VCaP (cell line): ENCODE measurements around the gene TBXT.

Experiments used
- H3K27ac ChIP-seq: fragments of 450-650 bp; 2 replicates; pipeline ENCODE4 v1.5.1; 2017
- TF ChIP-seq, protein P1 (sequence below): fragments of 450-650 bp; conservative IDR thresholded peaks from 2 replicates; pipeline ENCODE4 v1.5.1; 2017; ENCODE audit warnings: mild to moderate bottlenecking, moderate library complexity

TBXT gene

DNA sequence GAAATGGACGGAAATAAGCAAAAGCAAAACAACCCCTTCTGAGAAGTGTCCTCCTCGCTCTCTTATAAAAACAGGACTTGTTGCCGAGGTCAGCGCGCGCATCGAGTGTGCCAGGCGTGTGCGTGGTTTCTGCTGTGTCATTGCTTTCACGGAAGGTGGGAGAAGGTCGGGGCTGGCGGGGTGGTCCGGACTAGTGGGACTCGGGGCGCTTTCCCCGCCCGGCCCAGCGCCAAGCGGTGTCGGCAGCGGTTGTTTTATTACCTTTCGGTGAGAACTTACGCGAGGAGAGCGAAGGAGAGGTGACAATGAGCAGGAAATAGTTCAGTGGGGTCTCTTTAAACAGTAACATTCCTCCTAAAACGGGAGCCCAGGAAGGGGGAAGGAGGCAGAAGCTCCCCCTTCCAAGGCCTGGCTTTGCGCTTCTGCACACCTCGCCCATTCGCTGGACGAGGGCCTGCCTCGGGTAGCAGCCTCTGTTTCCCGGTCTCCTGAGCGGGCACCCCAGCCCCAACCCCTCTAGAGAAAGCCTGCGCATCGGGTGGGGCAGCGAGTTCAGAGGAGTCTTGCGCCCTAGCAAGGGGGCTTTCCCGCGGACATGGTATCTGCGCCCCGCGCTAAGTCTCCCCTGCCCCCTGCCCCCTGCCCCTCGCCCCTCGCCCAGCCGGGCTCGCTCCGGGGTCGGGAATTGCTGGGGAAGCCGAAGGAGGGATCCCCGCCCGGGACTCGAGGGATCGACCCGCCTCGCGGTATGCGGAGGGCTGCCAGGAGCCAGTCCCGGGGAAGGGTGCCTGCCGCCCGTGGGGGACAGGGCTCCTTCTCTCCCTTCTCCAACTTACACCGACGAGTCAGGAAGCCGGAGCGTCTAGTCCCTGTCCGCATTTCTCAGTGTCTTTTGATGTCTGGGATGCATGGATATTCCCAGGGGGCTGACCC, 1.2 kb upstream of the TBXT start:
- no peak overlapping the region for H3K27ac ChIP-seq
- TF ChIP-seq, protein P1, sequence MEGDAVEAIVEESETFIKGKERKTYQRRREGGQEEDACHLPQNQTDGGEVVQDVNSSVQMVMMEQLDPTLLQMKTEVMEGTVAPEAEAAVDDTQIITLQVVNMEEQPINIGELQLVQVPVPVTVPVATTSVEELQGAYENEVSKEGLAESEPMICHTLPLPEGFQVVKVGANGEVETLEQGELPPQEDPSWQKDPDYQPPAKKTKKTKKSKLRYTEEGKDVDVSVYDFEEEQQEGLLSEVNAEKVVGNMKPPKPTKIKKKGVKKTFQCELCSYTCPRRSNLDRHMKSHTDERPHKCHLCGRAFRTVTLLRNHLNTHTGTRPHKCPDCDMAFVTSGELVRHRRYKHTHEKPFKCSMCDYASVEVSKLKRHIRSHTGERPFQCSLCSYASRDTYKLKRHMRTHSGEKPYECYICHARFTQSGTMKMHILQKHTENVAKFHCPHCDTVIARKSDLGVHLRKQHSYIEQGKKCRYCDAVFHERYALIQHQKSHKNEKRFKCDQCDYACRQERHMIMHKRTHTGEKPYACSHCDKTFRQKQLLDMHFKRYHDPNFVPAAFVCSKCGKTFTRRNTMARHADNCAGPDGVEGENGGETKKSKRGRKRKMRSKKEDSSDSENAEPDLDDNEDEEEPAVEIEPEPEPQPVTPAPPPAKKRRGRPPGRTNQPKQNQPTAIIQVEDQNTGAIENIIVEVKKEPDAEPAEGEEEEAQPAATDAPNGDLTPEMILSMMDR: no peak

- no peak overlapping the region for H3K27ac ChIP-seq
- TF ChIP-seq, protein P1: no peak
Observed at GRCh38 chr6:166167258-166167731, 356 bp downstream of the TBXT start.

DNA sequence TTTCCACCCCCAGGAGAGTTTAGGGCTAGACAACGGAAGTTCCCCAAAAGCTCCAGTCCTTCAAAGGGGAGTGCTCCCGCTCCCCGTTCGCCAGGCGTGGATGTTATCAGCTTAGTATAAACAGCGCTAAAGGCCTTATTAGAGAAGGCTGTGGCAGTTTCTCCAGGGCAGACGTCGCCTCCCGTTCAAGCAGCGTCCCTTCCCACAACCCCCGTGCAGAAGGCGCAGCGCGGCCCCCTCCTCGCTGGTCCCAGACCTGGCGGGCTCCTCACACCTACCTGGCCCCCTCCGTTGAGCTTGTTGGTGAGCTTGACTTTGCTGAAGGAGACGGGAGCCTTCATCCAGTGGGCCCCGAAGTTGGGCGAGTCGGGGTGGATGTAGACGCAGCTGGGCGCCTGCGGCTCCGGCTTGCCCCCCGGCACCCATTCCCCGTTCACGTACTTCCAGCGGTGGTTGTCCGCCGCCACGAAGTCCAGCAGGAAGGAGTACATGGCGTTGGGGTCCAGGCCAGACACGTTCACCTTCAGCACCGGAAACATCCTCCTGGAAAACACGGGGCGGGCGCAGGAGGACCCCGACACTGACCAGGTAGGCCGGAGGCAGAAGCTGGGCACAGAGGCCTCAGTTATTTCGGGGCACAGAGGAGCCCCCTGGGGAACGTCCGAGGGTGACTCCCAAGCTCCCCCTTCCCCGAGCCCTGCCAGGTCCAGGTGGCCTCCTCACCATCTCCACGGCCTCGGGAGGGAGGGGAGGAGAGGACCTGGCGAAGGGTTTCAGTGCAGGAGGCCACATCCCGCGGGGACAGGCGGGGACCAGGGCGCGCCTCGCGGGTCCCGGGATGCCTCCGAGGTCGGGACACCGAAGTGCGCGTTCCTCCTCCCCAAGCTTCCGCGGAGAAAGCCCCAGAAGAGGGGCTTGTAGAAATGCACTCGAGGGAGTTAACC, 1.1 kb downstream of the TBXT start:
- TF ChIP-seq, protein P1: no peak
- no peak overlapping the region for H3K27ac ChIP-seq

GRCh38 chr6:166165558-166166313, 1.9 kb downstream of the TBXT start:
- H3K27ac ChIP-seq: no peak overlapping the region

DNA sequence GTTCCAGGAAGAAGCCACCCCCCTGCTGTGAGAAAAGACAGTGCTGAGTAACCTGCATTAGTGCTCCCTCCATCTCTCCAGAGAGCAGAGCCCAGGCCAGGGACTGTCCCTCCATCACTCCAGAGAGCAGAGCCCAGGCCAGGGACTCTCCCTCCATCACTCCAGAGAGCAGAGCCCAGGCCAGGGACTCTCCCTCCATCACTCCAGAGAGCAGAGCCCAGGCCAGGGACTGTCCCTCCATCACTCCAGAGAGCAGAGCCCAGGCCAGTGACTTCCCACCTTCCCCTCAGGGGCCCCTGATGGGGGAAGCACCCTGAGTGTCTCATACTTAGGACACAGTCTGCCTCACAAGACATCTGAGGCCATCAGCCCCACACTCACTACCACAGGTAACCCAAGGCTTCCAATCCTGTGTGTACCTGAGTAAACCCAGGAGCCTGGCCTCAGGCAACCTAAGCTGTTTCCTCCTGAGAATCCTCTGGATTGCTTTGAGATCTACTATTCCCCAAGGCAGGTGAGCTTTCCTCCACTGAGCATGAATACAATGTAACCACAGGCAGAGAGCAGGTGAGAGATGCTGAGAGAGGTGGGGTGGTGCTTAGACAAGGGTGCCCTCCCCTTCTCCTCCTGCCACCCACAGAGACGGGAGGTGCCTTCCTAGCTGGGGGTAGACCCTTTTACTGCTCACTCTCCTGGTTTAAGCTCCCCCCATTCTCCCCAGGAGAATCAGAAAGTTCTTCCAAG, 4.9 kb downstream of the TBXT start:
- TF ChIP-seq, protein P1: no peak

More at GRCh38 chr6:166165558-166166313, 1.9 kb downstream of the TBXT start:
- TF ChIP-seq, protein P1: no peak

GRCh38 chr6:166157930-166158617, 9.6 kb downstream of the TBXT start:
- TF ChIP-seq, protein P1: no peak
- H3K27ac ChIP-seq: no peak overlapping the region

More for the DNA sequence above, 4.9 kb downstream of the TBXT start:
- no peak overlapping the region for H3K27ac ChIP-seq
